ENCODE data around the gene RAB34.
"Not testable (repeated sequence)": the region's sequence is repeated elsewhere in the genome, so short reads cannot be mapped to it uniquely, and the experiment has no call there.

RAB34 gene

DNA sequence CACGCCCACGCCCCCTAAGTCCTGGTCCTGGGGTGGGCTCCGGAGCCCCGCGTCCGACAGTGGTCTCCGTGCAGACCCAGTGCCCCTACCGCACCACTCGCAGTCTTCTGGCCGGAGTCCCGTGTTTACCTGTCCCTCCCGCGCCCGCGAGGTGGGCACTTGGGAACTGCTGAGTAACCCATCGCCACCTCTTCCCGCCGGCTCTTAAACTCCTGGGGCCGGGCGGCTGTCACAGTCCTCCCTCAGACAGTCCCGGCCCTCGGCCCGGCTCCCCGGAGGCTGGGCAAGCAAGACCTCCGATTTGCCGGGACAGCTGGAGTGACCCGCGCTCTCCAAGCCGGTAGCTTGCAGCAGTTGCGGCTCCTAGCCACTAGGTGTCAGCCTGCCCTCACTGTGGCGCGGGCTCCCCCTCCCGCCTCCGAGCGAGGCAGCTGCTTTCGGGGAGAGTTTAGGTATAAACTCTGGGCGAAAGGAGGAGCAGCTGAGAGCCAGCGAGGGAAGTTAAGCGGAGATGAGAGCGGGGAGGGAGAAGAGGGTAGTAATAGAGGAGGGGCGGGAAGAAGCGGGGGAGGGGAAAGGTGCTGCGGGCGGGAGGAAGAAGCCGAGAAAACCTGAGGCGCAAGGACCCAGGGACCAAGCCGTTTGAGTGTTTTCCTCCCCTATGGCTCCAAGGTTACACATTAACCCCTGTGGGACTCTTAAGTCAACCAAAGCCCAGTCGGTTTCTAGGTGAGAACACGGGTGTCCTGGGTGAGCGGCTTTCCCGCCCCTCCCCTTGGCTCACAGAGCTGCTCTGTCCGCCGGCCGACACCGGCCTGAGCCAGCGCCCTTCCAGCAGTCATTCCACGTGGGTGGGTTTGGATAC lies 9.2 kb upstream of the RAB34 start:
- DNase-seq: peak; percentile 88

DNA sequence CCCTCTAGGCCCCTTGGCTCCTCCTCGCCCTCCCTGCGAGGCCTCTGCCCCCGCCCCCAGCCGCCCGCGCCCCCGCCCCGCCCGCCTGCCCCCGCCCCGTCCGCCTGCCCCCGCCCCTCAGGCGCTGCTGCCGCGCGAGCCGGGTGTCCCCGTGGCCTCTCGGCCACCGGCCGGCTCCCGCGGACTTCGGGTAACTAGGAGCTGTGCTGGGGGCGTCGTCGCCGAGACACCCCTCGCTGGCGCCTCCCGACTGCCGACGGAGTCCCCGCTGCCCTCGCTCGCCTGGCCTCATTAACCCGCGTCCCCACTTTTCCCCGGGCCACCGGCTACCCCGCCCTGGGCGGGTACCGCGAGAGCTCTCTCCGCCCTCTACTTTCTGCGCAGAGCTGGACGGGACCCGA lies 8.6 kb upstream of the RAB34 start, which contains the start of gene TLCD1:
Gene TLCD1, minus strand, starts transcription at position 8 of the 401 bp plus-strand sequence. CDS start 136 bp downstream, outside the sequence.
- DNase-seq: peak; percentile 53

DNA sequence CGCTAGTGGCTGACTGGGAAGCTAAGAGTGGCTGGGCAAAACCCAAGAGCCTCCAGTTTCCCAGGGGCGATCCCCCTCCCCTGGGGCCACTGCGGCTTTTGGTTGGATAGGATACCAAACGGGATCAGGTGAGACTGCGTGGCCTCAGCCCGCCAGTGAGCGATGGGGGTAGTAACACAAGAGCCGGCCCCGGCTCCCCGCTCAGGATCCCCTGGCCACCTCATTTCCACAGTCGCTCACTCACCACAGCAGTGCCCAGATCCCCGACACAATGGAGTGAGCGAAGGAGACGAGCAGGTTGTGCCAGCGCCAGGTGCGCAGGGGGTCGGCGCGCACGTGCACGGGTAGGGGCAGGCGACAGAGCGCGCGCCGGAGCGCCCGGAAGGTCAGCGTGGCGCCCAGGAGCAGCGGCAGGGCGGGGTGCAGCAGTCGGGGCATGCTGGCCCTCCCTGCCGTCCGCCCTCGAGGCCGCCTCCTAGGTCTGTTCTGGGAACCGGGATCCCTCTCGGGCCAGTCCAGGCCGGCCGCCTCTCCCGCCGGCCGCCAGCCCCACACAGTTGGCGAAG lies 8.1 kb upstream of the RAB34 start:
- no peak for DNase-seq

DNA sequence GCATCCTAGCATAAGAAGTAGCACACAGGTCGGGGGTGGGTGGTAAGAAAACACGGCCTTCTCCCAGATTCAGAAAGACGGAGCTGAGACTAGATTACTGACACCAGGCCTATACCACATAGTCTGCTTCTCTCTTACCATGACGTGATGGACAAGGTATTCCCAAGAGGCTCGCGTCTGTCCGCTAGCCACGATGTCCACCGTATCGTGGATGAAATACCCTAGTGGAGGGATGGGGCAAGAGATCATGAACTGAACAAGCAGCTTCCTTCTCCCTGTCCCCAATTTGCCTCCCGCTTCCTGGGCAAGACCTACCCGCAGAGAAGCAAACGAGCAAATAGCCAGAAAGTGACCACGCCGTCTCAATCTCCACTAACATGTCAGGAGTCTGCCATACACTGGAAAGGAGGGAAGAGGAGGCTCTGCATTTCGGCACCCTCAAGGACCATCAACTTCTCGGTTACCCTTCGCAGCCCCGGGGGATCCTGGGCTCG lies 7.5 kb upstream of the RAB34 start:
- no peak for DNase-seq

DNA sequence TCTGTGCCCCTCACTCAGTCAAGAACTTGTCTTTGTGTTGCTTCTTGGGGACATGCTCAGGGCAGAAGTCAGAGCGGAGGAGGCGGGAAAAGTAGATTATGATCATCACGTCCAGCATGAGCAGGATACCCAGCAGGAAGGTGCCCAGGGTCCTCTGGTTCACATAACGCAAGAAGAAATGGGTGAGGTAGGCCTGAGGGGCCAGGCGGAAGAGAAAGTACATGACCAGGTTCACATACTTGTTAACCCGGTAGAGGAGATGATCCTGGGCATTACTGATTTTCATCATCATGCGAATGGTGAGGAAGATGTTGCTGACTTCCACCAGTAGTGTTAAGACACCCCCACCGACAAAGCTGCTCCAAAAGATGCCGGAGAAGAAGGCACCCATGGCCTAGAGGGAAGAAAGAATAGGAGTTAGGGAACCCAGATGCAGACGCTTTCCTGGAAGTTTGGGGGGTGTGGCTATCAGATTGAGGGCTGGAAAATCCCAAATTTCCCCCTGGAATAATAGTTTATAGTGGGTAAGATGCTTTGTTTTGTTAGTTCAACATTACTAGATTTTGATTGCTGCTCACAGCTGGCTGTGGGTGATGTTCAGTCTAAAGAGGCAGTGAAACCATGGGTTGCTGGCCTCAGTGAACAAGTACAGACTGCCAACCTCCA lies 7.0 kb upstream of the RAB34 start:
- no peak for DNase-seq

DNA sequence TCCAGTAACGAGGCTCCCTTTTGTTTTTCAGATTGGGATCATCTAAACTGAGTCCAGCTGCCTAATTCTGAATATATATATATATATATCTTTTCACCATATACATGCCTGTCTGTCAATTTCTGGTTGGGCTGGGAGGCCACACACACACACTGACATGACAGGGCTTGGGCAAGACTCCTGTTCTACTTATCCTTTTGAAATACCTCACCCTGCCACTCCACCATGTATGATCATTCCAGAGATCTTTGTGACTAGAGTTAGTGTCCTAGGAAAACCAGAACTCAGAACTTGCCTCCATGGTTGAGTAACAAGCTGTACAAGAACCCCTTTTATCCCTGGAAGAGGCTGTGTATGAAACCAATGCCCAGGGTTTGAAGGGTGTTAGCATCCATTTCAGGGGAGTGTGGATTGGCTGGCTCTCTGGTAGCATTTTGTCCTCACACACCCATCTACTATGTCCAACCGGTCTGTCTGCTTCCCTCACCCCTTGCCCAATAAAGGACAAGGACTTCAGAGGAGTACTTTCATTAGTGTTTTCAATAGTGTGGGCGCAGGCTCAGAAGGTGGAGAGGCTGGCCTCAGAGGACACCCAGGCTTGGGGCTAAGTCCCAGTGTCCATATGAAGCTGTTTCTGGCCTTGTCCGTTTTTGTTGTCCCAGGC lies 6.3 kb upstream of the RAB34 start:
- DNase-seq: not testable (repeated sequence)

DNA sequence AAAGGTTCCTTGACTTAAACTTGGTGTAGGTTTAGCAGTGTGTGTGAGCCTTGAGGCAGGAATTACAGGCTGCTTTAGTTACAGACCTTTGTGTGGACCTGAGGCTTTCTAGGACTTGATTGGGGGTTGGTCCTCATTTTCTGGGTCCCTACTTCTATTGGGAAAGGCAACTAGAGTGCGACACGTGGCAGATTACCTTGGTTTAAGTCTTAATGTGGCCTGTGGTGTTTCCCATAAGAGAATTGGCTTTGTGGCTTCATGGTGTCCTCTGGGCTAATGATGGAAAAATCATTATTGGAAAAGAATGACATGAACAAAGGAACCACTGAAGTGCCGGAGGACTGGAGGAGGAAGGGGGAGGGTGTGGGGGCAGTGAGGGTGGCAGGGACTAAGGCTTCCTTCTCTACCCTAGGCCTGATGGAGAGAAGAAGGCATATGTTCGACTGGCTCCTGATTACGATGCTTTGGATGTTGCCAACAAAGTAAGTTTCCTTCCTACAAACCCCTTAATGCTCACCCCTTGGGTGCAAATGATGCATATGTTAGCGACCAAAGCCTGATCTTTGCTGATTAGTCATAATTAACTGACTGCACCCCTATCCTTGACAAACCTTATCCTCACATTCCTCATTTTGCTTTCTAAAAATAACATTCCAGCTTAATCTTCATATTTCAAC lies 5.6 kb upstream of the RAB34 start:
- no peak for DNase-seq

DNA sequence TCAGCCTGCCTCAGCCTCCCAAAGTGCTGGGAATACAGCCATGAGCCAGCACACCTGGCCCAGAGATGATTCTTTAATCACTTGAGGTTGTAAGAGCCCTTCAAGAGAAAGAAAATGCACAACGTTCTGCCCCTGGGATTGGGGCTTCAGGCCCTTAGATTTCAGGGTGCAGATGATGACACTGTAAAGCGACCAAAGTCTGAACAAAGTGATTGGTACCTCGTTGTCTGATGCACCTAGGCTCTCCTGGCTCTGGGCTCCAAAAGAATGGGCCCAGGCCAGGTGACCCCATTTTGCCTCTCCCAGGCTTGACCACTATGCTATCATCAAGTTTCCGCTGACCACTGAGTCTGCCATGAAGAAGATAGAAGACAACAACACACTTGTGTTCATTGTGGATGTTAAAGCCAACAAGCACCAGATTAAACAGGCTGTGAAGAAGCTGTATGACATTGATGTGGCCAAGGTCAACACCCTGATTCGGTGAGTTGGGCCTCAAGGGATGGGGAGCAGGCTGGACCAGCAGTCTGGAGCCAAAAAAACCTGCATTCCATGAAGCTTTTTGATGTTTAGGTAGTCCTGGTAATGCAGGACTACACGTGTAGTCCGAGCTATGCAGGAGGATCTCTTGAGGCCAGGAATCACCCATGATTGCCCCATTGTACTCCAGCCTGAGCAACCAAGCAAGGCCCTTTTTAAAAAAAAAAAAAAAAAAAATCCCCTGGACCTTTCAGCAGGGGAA lies 4.9 kb upstream of the RAB34 start:
- no peak for DNase-seq

DNA sequence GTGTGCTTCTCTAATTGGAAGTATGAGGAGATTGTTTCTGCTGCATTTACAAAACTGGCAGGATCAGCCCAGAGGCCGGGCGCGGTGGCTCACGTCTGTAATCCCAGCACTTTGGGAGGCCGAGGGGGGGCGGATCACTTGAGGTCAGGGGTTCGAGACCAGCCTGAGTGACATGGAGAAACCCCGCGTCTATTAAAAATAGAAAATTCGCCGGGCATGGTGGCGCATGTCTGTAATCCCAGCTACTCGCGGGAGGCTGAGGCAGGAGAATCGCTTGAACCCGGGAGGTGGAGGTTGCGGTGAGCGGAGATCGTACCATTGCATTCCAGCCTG lies 3.3 kb upstream of the RAB34 start:
- DNase-seq: not testable (repeated sequence)

DNA sequence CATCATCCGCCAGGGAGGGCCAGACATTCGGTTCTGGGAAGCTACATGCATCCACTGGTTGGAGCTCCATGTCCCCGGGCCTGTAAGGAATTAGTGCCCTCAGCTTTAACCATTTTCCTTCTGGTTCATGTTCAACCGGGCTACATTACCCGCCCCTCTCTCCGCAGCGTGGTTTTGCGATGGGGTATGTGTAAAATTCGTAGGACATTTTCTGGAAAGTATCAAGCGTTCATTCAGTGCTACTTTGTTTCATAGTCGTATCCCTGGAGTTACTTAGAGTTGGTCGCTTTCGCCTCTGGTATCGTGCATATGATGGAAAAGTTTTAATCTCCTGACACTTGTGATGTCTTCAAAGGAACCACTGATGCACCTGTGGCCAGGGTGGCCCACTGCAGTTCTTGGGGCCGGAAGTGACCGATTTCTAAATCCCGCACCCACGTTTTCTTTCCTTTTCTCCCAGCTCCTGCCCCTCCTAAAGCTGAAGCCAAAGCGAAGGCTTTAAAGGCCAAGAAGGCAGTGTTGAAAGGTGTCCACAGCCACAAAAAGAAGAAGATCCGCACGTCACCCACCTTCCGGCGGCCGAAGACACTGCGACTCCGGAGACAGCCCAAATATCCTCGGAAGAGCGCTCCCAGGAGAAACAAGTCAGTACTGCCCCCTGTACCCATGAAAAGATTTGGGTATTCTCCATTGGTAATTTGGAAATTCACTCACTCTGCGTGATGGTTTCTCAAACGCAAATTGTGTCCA lies 2.8 kb upstream of the RAB34 start:
- DNase-seq: no peak

DNA sequence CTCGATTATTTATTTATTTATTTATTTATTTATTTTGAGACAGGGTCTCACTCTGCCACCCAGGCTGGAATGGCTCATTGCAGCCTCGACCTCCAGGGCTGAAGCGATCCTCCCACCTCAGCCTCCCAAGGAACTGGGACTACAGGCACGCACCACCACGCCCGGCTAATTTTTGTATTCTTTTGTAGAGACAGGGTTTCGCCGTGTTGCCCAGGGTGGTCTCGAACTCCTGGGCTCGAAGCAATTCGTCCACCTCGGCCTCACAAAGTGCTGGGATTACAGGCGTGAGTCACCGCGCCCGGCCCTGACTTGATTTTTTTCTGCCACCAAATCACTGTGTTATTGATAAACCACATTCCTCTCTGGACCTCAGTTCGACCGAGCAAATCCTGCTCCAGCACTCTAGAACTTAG lies 1.4 kb upstream of the RAB34 start:
- DNase-seq: no peak

DNA sequence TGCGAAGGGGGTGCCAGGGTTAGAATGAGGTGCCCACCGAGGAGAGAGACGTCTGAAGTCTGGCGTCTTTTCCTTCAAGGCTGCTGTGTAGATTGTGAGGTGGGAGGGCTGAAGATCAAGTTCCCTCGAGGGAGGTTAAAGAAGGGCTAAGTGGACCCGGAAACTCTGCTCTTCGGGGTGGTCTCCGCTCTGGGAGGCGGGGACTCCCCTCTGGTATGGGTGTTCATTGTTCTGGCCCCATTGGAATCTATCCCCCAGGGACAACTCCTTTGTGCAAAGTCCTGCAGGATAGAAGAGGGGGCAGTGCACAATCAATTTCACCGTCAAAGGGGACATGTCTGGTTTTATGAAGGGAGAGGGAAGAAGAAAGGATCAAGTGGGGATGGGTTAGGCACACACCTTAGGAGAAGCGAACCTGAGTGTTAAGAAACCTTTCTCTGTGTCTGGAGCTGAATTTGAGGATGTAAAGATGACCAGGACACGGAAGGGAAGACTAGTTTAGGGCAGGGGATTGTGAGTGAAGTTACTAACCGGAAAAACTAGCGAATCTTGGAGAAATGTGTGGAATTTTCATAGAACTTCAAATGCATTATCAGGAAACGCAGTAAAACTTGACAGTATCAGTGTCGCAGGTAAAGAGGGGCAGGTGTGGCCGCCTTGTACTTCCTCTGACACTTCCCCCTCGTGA lies 809 bp upstream of the RAB34 start:
- no peak for DNase-seq

DNA sequence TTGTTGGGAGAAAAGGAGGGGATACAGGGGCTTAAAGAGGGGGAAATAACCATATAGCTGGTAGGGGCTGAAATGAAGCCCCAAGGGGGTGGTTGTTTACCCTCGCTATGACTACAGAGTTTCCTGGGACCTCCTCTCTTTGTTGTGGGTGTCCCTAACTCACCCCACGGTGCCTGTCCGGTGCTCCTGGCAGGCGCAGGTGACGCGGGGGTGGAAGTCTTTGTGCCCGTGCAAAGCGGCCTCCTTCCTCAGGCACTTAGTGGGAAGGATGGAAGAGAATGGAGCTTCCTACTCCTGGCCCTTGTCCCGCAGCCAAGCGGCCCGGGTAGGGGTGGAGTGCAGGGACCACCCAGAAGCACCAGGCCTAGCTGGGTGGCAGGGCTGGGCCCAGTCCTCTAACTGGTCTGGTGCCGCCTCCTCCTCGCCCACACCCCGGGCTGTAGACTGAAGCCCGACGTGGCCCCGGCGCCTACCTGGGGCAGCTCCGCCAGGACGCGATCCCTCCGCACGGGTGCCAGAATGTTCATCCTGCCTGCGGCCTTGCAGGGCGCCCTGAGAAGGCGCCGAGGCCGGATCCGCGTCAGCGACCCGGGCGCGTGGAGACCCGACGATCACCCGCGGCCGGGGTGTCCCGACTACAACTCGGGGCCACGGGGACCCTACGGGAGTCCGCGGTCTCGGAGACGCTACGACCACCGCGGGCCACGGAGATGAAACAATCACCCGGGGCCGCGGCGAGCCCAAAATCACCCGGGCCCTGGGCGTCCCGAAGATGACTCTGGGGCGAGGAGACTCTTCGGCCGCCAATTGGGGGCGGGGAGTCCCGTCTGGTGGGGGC lies 709 bp downstream of the RAB34 start:
- DNase-seq: no peak

DNA sequence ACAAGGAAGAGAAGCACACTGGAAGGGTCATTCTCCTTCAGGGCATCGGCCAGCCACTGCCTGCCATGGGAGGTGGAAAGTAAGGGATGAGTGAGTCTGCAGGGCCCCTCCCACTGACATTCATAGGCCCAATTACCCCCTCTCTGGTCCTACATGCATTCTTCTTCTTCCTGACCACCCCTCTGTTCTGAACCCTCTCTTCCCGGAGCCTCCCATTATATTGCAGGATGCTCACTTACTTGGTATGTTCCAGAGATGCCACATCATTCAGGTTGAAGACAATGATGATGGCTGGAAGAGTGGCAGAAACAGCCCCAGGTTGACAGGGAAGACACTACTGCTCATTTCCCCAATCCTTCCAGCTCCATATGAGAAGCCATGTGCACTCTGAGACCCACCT lies 2.5 kb downstream of the RAB34 start:
- DNase-seq: no peak

DNA sequence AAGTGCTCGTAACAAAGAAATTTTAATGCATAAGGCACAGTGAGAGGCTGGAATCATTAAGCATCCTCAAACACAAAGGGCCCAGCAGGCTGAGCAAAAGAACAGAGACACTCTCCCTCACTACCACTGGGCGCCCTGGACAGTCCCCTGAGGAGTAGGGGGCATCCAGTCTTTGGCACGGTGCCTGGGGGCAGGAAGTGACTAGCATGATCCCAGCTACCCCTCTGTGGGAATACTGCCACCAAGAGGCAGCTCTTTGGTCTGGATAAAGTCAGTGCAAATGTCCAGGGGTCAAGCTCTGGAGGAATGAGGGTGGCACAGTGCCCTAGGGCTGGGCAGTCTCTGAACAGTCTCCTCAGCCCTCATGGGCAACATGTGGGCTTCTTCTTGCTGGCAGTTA lies 3.4 kb downstream of the RAB34 start:
- no peak for DNase-seq

DNA sequence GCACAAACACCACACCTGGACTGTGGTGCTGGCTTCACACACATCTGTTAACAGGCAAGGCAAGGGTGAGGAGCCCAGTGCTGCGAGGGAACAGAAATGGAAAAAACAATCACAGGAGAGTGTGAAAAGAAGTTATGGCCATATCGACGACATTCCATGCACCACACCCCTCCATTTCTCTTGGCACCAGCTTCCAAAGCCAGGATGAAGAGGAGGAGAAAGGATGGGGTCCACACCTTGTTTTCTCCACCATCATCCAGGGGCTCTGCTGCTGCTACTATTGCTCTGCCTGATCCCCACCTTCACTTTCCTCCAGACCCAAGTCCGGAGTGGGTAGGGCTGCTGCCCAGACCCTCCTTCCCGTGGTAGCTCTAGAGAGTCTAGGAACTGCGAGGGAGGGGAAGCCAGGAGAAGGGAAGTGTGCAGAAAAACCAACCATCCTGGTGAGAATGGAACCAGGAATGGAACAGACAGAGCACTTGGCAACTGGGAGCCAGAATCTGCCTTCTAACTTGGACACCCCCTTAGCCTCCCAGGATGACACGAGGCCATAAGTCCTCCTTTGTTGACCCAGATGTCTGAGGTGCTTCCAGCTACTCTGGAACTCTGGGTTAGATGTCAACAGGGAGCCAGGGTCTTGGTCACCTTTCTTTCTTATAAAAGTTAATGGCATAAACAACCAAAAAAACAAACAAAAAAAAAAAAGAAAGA lies 4.8 kb downstream of the RAB34 start:
- DNase-seq: no peak

DNA sequence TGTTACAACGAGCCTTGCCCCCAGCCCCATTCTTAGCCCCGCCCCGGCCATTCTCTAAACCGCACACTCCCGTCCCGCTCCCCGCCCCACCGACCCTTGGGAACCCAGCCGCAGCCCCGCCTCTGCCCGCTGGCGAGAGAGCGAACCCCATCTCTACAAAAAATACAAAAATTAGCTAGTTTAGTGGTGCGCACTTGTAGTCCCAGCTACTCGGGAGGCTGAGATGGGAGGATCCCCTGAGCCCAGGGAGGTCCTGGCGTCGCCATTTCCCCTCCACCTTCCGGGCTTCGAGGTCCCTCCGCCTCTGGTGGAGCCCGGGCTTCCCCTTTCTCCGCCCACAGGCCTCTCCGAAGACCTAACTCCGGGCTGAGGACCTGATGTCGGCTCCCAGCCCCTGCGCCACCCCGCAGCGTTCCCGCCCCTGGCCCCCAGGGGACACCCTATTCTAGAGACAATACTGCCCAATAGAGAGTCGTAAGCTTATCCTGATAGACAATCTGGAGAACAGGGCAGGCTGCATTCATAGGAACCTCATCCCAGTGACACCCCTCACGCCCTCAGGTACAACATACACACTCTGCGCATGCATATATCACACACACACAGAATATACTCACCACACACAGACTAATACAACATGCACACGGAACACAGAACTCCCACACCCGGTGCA lies 5.5 kb downstream of the RAB34 start:
- peak; percentile 48 for DNase-seq

DNA sequence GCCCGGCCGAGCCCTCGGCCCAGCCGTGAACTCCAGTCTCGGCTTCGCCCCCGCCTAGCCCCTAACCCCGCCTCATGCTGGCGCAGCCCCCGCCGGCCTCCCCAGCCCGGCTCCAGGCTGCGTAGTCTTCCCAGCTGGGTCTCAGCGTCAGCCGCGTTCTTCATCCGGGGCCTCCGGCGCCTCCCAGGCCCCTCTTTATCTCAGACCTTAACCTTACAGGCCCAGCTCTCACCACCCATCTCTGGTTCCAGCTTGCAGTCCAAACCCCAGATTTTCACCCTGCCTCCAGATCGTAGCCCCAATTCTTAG lies 6.0 kb downstream of the RAB34 start, which contains the start of gene PROCA1:
Gene PROCA1, minus strand, starts transcription at position 166 of the 309 bp plus-strand sequence. CDS start 228 bp downstream, outside the sequence.
- DNase-seq: peak; percentile 28

Measured in activated gamma-delta T cell treated with Interleukin-2 at 50 U/mL for 16 hours (primary cell).